Activated T-helper 1 cell treated with anti-CD3 and anti-CD28 coated beads, Interleukin-12 subunit alpha, Interleukin-12 subunit beta, Interleukin-2, Interleukin-4 antibody, amounts not matched to agents 30 ng/mL and 10 ng/mL and 1 ng/mL, durations not matched to agents 14 hours and 24 hours and 36 hours (primary cell): ENCODE measurements around the gene ZDHHC21. TPM values are rescaled to one million over a fixed set of nuclear protein-coding genes. Genes with fewer than 3 reads are reported as not detected.
A peak's percentile ranks its signal among the peaks of the same experiment; 100 is the strongest.
"Not testable (repeated sequence)": the region's sequence is repeated elsewhere in the genome, so short reads cannot be mapped to it uniquely, and the experiment has no call there.

Experiments
- DNase-seq: peaks from one replicate; pipeline ENCODE4 v3.0.0; 2021; ENCODE audit warnings: low spot score
- H3K27ac Mint-ChIP-seq: one replicate; pipeline ENCODE4 v1.8.0; 2021; ENCODE audit warnings: mild to moderate bottlenecking, mixed read lengths
- H3K27me3 Mint-ChIP-seq: one replicate; pipeline ENCODE4 v1.8.0; 2022; ENCODE audit warnings: mild to moderate bottlenecking, moderate library complexity, mixed read lengths; ENCODE audit not compliant: insufficient read depth
- H3K36me3 Mint-ChIP-seq: one replicate; pipeline ENCODE4 v1.8.0; 2021; ENCODE audit warnings: low read depth, mixed read lengths
- H3K4me1 Mint-ChIP-seq: one replicate; pipeline ENCODE4 v1.8.0; 2021; ENCODE audit warnings: low read depth, mixed read lengths
- H3K4me3 Mint-ChIP-seq: one replicate; pipeline ENCODE4 v1.8.0; 2021; ENCODE audit warnings: mild to moderate bottlenecking, moderate library complexity, mixed read lengths
- H3K9me3 Mint-ChIP-seq: one replicate; pipeline ENCODE4 v1.8.0; 2021; ENCODE audit warnings: mixed read lengths
- intact Hi-C: fragments of 100-400 bp; cut with micrococcal nuclease; formaldehyde crosslinking; loops from one replicate; pipeline ENCODE4 v1.15.1; 2024
- total RNA-seq: library from RNA; stranded (reverse); gene quantifications from 2 replicates; pipeline ENCODE4 v1.2.3, GENCODE V29; 2022

ZDHHC21 gene
- total RNA-seq, 1 donor from 2014 or later, result 13.7 TPM

DNA sequence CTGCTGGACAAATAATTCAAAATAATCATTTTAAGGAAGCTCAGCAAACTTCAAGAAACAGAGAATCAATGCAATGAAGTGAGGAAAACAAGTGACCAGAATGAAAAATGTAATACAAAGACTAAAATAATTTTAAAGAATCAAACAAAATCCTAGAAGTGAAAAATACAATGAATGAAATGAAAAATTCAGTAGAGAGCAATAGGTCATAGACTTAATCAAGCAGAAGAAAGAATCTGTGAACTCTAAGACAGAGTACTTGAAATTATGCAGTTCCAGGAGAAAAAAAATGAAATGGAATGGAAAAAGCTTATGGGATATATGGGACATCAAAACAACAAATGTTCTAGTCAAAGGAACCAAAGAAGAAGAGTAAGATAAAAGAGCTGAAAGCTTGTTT, 11.8 kb upstream of the ZDHHC21 start:
- Mint-ChIP-seq H3K9me3 (peaks cover 28% of the 10 kb centered on the region), H3K27ac (no peak overlapping the region), H3K4me1 (no peaks in the 10 kb centered on the region), H3K36me3 (peaks cover 3% of the 10 kb centered on the region), H3K4me3 (no peak overlapping the region), H3K27me3 (peaks cover 4% of the 10 kb centered on the region)
- DNase-seq, result no peak
- intact Hi-C loops, result no loop called here

DNA sequence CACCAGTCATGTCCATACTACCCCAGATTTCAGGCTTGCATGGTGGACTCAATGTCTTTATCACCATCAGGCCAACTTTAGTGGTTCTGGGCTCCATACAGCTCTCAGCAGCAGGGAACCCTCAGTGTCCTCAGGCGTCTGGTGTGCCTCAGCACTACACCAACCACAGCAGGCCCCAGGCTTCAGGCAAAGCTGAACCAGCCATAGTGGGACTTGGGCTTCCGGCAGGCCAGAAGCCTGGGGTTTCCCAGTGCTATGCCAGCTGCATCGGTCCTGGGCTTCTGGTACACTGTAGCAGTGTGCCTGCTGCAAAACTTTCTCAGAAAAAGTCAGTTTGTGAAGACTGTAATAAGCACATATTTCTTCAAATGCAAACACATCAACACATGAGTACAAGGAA, 11.0 kb upstream of the ZDHHC21 start:
- H3K27me3 Mint-ChIP-seq, result peaks cover 7% of the 10 kb centered on the region
- intact Hi-C loops, result no loop called here
- H3K27ac Mint-ChIP-seq, result no peak overlapping the region
- H3K4me1 Mint-ChIP-seq, result no peaks in the 10 kb centered on the region
- DNase-seq, result no peak
- H3K36me3 Mint-ChIP-seq, result peaks cover 3% of the 10 kb centered on the region
- H3K9me3 Mint-ChIP-seq, result peaks cover 28% of the 10 kb centered on the region
- no peak overlapping the region for H3K4me3 Mint-ChIP-seq

GRCh38 chr9:14702200-14702720, 9.0 kb upstream of the ZDHHC21 start:
- Mint-ChIP-seq H3K27ac (no peak overlapping the region), H3K36me3 (peaks cover 3% of the 10 kb centered on the region), H3K4me1 (no peaks in the 10 kb centered on the region), H3K9me3 (peaks cover 24% of the 10 kb centered on the region), H3K4me3 (no peak overlapping the region), H3K27me3 (peaks cover 14% of the 10 kb centered on the region)
- intact Hi-C loops, result no loop called here
- no peak for DNase-seq

- Mint-ChIP-seq H3K36me3 (peaks cover 15% of the 10 kb centered on the region), H3K4me1 (peaks cover 48% of the 10 kb centered on the region), H3K4me3 (peak overlapping the region; percentile 97), H3K27ac (peak overlapping the region; percentile 93), H3K9me3 (no peaks in the 10 kb centered on the region), H3K27me3 (peaks cover 5% of the 10 kb centered on the region)
- DNase-seq, result peak; percentile 8
- intact Hi-C loops, result loop anchor here (10.0 kb wide), 1 partner anchor 602 kb away; no protein-coding TSS in a partner anchor
Measured at GRCh38 chr9:14692470-14693250, 572 bp downstream of the ZDHHC21 start.

DNA sequence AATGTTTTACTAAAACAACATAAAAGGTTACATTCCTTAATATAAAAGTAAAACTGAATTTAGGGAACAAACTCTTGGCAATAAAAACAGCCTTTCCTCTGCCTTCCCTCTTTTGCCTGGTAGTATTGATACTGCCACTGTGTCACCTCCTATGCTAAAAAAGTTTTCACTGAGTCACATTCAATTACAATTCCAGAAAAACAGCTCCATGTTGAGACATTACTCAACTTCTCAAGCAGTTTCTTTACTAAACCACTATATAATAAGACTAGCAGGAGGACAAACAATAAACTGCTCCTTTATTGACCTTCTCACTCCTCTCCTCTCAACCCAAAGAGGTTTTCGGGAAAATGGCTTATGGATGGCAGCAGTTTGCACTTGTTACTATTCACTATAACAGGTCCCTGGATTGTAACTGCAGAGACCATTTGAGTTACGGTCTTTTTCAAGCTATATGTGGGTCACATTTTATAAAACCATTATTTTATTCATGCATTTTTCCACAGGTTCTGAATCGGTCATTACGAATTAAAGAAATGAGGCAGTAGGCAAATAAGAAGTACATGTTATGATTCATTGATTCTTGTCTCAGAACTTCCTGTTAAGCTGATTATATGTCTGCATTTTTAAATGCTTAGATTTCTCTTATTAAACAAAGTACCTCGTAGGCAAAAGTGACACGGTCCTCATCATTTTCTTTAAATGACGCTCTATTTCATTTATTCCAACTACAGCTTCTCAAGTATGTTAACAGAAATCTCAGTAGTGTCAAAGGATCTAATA, 2.1 kb downstream of the ZDHHC21 start:
- peak overlapping the region; percentile 5 for H3K4me3 Mint-ChIP-seq

GRCh38 chr9:14687042-14687719, 6.1 kb downstream of the ZDHHC21 start:
- DNase-seq, result no peak
- Mint-ChIP-seq H3K4me1 (peaks cover 38% of the 10 kb centered on the region), H3K9me3 (no peaks in the 10 kb centered on the region), H3K27ac (no peak overlapping the region), H3K27me3 (no peaks in the 10 kb centered on the region), H3K36me3 (peaks cover 30% of the 10 kb centered on the region), H3K4me3 (no peak overlapping the region)
- intact Hi-C loops, result no loop called here

More for the DNA sequence above, 2.1 kb downstream of the ZDHHC21 start:
- H3K27ac Mint-ChIP-seq, result no peak overlapping the region
- H3K9me3 Mint-ChIP-seq, result no peaks in the 10 kb centered on the region
- H3K36me3 Mint-ChIP-seq, result peaks cover 21% of the 10 kb centered on the region
- intact Hi-C loops, result loop anchor here (2.0 to 10.0 kb wide), 2 partner anchors 20 to 604 kb away; no protein-coding TSS in a partner anchor
- no peaks in the 10 kb centered on the region for H3K27me3 Mint-ChIP-seq
- H3K4me1 Mint-ChIP-seq, result peaks cover 48% of the 10 kb centered on the region
- no peak for DNase-seq

DNA sequence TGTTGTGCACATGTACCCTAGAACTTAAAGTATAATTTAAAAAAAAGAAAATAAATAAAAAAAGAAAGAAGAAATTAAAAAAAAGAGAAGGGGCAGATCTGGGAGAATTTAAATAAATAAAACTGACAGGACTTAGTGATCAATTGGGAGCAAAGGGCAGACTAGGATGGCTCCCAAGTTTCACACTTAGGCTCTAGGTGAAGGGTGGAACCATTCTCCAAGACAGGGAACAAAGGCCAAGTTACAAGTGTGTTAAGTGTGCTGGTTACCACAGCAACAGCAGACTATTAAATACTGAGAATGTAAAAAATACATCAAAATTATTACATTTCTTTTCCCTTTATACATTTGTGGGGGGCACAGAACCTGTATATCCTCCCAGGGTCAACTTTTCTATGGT, 7.1 kb downstream of the ZDHHC21 start:
- H3K9me3 Mint-ChIP-seq, result no peaks in the 10 kb centered on the region
- H3K36me3 Mint-ChIP-seq, result peaks cover 33% of the 10 kb centered on the region
- H3K27ac Mint-ChIP-seq, result no peak overlapping the region
- H3K4me1 Mint-ChIP-seq, result peaks cover 28% of the 10 kb centered on the region
- no peak for DNase-seq
- intact Hi-C loops, result no loop called here
- H3K4me3 Mint-ChIP-seq, result no peak overlapping the region
- H3K27me3 Mint-ChIP-seq, result no peaks in the 10 kb centered on the region

GRCh38 chr9:14682616-14683015, 10.6 kb downstream of the ZDHHC21 start:
- intact Hi-C loops, H3K4me1 Mint-ChIP-seq, DNase-seq, H3K9me3 Mint-ChIP-seq, H3K4me3 Mint-ChIP-seq, H3K27me3 Mint-ChIP-seq, H3K27ac Mint-ChIP-seq: not testable (repeated sequence)
- H3K36me3 Mint-ChIP-seq, result peaks cover 26% of the 10 kb centered on the region

GRCh38 chr9:14678776-14679175, 14.5 kb downstream of the ZDHHC21 start:
- peaks cover 6% of the 10 kb centered on the region for H3K4me1 Mint-ChIP-seq
- peaks cover 17% of the 10 kb centered on the region for H3K36me3 Mint-ChIP-seq
- no peaks in the 10 kb centered on the region for H3K27me3 Mint-ChIP-seq
- no peak for DNase-seq
- H3K27ac Mint-ChIP-seq, result no peak overlapping the region
- no peaks in the 10 kb centered on the region for H3K9me3 Mint-ChIP-seq
- no peak overlapping the region for H3K4me3 Mint-ChIP-seq
- intact Hi-C loops, result loop anchor here (10.0 kb wide), 1 partner anchor 354 kb away; no protein-coding TSS in a partner anchor

DNA sequence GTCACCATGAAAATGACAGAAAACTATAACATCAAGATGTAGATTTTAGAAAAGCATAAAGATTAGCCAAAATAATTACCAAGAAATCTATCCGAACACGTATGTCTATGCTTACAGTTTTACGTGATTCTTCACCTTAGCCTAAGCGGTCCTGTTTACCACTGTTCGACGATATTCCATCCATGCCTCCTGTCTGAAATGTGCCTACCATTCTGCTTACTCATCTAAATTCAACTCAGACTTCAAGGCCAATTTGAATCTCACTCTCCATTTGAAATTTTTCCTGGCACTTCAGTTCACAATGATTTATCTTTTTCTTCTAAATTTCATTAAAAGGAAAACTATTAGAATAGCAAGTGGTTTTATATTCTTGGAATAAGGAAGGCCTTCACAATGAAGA, 15.4 kb downstream of the ZDHHC21 start:
- Mint-ChIP-seq H3K27ac (no peak overlapping the region), H3K4me3 (no peak overlapping the region), H3K36me3 (peaks cover 14% of the 10 kb centered on the region), H3K27me3 (no peaks in the 10 kb centered on the region), H3K9me3 (no peaks in the 10 kb centered on the region), H3K4me1 (peaks cover 5% of the 10 kb centered on the region)
- intact Hi-C loops, result loop anchor here (10.0 kb wide), 1 partner anchor 353 kb away; no protein-coding TSS in a partner anchor
- no peak for DNase-seq

- DNase-seq, result no peak
- no peak overlapping the region for H3K4me3 Mint-ChIP-seq
- H3K27me3 Mint-ChIP-seq, result no peaks in the 10 kb centered on the region
- H3K4me1 Mint-ChIP-seq, result peaks cover under 1% of the 10 kb centered on the region
- peaks cover 12% of the 10 kb centered on the region for H3K36me3 Mint-ChIP-seq
- H3K9me3 Mint-ChIP-seq, result no peaks in the 10 kb centered on the region
- intact Hi-C loops, result loop anchor here (10.0 kb wide), 1 partner anchor 353 kb away; no protein-coding TSS in a partner anchor
- no peak overlapping the region for H3K27ac Mint-ChIP-seq
Measured at GRCh38 chr9:14677396-14677795, 15.8 kb downstream of the ZDHHC21 start.

GRCh38 chr9:14674630-14675029, 18.6 kb downstream of the ZDHHC21 start:
- H3K36me3 Mint-ChIP-seq, result peaks cover 13% of the 10 kb centered on the region
- H3K27ac Mint-ChIP-seq, result no peak overlapping the region
- no peaks in the 10 kb centered on the region for H3K27me3 Mint-ChIP-seq

More at GRCh38 chr9:14674630-14675029, 18.6 kb downstream of the ZDHHC21 start:
- intact Hi-C loops, result loop anchor here (5.0 to 10.0 kb wide), 2 partner anchors 350 to 553 kb away; no protein-coding TSS in a partner anchor
- Mint-ChIP-seq H3K4me1 (peaks cover 11% of the 10 kb centered on the region), H3K4me3 (no peak overlapping the region), H3K9me3 (no peaks in the 10 kb centered on the region)
- DNase-seq, result no peak
